Fibroblast of gingiva (primary cell): Measurements from ENCODE around the gene CERCAM.
A peak's percentile ranks its signal among the peaks of the same experiment; 100 is the strongest.

Experiments
- DNase-seq: peaks from one replicate; pipeline ENCODE4 v3.0.0-alpha.2; 2011; ENCODE audit warnings: low read depth

The CERCAM gene, protein sequence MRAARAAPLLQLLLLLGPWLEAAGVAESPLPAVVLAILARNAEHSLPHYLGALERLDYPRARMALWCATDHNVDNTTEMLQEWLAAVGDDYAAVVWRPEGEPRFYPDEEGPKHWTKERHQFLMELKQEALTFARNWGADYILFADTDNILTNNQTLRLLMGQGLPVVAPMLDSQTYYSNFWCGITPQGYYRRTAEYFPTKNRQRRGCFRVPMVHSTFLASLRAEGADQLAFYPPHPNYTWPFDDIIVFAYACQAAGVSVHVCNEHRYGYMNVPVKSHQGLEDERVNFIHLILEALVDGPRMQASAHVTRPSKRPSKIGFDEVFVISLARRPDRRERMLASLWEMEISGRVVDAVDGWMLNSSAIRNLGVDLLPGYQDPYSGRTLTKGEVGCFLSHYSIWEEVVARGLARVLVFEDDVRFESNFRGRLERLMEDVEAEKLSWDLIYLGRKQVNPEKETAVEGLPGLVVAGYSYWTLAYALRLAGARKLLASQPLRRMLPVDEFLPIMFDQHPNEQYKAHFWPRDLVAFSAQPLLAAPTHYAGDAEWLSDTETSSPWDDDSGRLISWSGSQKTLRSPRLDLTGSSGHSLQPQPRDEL

DNA sequence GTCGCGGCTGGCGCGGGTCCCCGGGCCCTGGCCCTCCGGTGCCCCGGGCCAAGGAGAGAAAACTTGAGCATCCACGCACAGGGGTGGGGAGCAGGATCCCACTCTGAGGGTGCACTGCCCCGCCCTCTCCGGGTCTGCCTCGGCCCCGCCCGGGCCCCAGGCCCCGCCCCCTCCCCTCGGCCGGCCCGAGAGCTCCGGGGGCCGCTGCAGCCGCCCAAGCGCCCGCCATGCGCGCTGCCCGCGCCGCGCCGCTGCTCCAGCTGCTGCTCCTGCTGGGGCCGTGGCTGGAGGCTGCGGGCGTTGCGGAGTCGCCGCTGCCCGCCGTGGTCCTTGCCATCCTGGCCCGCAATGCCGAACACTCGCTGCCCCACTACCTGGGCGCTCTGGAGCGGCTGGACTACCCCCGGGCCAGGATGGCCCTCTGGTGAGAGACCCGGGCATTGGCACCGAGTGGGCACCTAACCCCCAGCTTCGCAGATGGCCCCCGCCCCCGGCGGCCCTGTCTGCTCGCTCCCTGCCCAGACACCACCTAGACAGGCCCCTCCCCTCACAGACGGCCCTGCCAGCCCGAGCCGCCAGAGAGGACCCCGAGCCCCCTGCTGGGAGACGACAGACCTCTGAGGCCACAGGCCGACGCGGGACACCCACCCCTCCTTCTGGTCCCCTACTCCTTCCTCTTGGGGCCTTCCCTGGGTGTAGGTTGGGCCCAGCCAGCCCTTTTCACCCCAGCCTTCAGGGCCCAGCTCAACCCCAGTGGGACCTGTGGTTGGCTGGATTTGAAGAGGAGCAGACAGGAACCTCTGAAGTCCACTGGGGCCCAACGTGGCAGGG lies at the start of gene CERCAM:
TSS of gene CERCAM (plus strand) at position 207 of the 831 bp plus-strand sequence. CDS start at position 228, 21 bp downstream.
- DNase-seq, result peak; percentile 27

DNA sequence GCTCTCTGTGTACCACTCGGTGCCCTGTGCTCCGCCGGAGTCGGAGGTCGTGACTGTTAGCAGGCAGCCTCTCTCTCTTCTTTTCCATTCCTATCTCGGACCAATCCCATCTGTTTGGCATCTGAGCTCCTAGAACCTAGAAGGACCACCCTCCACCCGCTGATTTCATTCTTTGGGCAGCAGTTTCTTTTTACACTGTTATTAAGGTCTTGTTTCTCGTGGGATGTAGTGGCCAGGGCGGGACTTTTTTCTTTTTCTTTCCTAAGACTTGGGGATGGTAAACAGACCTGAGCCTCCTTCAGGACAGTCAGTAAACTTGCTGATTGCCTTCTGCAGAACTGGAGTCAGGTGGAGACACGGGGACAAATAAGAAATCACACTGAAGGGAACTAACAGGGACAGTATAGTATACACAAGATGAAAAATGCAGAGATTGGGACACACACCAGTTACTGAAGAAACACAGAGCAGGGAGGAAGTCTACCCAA lies 49.0 kb upstream of the CERCAM start:
- no peak for DNase-seq

GRCh38 chr9:128372188-128372641 lies 48.4 kb upstream of the CERCAM start:
- peak; percentile 46 for DNase-seq

- DNase-seq, result no peak
Observed at GRCh38 chr9:128372784-128373183, 47.9 kb upstream of the CERCAM start.

DNA sequence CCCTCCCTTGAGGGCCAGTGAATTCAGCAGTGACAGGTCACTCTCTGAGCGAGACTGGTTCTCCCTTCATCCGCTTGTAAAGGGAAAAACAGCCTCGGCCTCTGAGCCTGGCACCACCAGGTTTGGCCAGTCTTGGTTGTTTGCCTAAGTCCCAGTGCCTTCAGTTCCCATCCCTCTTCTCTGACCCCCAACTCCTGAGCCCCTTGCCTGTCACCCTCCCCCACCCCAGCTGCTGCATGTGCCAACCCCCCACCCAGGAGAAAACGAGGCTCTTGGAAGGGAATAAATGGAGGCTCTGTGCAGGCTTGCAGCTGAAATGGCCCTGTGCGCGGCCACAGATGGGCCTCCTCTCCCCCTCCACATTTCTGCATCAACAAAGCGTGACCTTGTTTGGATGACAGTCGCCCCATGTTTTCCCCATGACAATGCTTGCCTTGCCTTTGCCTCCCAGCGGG lies 46.4 kb upstream of the CERCAM start:
- DNase-seq, result no peak

DNA sequence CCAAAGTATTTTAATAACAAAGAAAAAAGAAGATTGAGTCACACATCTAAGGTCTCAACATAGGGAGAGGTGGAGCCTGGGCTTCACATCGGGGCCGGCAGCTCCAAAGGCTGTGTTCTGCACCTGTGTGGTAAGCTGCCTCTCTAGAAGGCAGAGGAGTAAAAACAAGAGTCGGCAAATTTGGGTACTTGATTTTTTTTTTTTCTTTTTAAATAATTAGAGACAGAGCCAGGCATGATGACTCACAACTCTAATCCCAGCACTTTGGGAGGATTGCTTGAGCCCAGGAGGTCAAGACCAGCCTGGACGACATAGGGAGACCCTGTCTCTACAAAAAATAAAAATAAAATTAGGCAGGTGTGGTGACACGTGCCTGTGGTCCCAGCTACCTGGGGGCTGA lies 44.8 kb upstream of the CERCAM start:
- DNase-seq, result no peak

DNA sequence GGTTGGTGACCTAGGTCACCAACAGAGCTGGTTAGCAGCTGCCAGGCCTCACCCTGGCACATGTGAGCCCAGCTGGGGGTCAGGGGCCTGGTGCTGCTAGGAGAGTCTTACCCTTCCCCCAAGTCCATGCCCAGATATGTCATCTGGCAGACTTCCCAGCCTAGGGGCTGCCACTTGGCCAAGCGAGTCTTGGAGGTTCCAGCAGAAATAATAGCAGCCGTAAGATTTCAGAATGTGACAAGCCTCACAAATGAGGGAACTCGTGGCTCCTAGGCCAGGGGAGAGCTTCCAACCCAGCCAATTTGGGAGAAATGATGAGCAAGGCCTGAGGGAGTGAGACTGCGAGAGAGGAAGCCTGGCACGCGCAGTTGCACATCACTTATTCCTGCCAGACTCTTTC lies 38.4 kb upstream of the CERCAM start:
- DNase-seq, result no peak

DNA sequence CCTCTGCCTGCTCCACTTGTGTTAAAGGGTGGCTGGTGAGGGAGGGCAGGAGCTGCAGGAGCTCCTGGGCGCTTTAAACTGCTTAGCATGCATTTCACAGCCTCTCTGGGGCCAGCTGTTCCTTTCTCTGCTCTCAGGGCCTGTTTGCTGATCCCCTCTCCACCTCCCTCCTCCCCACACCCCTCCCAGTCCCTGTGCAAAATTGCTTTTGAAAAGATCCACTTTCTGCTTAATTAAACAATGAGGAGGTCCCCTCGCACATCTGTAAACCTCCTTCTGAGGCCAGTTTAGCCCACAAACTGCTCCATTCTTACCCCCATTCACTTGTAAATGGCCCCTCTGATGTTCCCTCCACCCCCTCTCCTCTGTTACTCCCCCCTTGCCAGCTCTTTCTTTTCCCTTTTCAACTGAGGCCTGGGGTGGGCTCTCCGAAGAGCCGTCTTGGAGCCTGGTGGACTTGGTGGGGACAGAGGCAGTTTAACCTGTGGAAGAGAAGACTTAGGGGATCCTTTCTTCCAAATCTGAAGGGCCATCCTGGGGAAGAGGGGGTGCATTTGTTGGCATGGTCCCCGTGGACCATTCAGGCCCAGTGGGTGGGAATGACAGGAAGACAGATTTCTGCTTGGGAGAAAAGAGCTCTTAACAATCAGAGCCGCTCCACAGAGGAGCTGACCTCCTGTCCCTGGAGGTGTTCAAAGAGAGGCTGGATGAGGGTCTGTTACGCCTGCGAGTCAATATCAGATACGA lies 37.5 kb upstream of the CERCAM start:
- no peak for DNase-seq

GRCh38 chr9:128383791-128384190 lies 36.9 kb upstream of the CERCAM start:
- DNase-seq, result no peak

DNA sequence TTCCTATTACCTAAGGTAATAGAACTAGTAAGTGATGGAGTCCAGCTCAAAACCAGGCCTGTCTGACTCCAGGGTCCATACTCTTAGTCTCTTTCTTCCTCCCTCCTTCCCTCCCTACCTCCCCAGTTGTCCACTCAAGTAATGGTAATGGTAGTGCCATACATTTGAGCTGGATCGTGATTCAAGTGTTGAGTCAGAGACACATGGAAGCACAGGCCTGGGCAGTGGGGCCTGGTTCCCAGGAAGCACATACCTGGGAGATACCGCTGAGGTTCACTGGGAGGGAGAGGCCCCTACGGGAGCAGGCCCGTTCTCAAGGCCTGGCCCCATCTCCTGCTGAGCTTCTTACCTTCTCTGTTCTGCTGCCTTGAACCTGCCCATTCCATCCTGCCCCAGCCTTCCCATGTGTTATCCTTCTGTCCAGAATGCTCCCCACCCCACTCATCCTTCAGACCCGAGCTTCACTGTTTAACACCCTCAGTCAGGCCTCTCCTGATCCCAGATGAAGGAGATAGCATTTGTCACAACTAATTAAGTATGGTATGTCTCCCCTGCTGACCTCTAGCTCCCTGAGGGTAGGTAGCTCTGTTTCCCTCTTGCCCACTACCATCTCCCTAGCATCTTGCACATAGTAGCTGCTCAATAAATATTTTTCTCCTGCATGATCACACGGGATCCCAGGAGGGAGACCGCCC lies 35.7 kb upstream of the CERCAM start:
- no peak for DNase-seq

- no peak for DNase-seq
Observed at GRCh38 chr9:128385496-128386460, 34.9 kb upstream of the CERCAM start.

- no peak for DNase-seq
Observed at GRCh38 chr9:128388150-128388549, 32.5 kb upstream of the CERCAM start.

- no peak for DNase-seq
Observed at GRCh38 chr9:128389395-128390149, 31.1 kb upstream of the CERCAM start.

GRCh38 chr9:128390150-128390812 lies 30.4 kb upstream of the CERCAM start:
- no peak for DNase-seq

DNA sequence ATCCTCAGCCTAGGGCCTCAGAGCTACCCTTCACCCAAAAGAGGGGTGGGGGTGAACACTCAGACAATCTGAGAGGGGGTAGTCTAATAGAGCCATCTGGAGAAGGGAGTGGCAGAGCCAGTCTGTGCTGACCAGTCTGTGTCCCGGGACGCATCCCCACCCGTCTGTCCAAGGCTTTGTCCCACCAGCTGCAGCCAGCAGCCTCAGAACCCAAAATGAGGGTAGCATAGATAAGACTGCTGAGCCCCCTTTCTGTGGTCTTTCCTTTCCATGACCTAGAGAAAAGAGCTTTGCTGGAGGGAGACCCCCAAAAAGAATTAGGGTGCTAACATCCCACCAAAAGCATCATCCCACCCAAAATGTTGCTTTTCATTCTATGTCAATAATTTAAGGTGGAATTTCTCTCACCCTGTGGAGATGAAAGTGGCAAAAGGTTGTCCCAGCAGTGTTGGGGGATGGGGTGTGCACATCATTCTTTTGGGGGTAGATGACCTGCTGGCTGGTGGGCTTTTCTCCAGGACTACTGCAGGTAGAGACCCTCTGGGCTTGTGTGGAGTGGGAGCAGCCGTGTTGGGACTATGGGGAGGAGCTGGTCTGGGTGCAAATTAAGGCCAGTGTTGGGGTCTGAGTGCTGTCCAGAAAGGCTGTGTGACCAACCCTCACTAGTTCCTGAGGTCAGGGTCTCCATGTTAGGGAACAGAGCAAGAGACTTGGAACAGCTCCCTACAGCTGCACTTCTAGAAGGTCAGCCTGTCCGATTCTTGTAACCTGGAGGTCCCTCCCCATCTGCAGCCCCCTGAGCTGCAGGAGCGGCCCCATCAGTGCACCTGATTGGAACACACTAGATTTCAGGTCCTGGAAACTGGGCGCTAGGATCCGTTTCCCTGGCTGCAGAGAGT lies 29.6 kb upstream of the CERCAM start:
- DNase-seq, result no peak

DNA sequence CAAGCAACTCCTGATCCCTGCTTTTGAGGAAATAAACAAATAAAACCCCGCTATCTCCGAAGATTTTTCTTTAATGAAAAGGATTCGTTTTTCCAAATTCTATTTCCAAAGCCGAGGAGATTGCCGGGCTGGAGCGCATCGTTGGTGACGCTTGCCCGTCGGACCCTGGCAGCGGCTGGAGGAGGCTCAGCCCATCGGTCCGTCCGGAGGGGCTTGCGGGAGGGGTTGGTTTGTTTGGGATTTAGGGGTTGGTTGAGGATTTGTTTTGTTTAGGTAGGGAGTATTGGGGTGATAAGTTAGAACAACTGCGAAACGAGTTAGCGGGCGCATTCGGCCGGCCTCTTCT lies 28.7 kb upstream of the CERCAM start:
- DNase-seq, result no peak

GRCh38 chr9:128392302-128393144 lies 28.1 kb upstream of the CERCAM start:
- DNase-seq, result no peak
